HFFc6 (cell line): Measurements from ENCODE around the gene LBX2. TPM values are rescaled to one million over a fixed set of nuclear protein-coding genes. Genes with fewer than 3 reads are reported as not detected.
"Not testable (repeated sequence)": the region's sequence is repeated elsewhere in the genome, so short reads cannot be mapped to it uniquely, and the experiment has no call there.

Experiments
- DNase-seq: peaks from one replicate; pipeline ENCODE4 v3.0.0-alpha.2; 2018
- H3K27ac Mint-ChIP-seq: 2 replicates; pipeline ENCODE4 v1.8.0; 2020; ENCODE audit warnings: mild to moderate bottlenecking, mixed read lengths
- H3K27me3 Mint-ChIP-seq: 2 replicates; pipeline ENCODE4 v1.8.0; 2021; ENCODE audit warnings: mild to moderate bottlenecking, moderate library complexity, mixed read lengths; ENCODE audit not compliant: insufficient read depth
- H3K36me3 Mint-ChIP-seq: 2 replicates; pipeline ENCODE4 v1.8.0; 2021; ENCODE audit warnings: low read depth, mixed read lengths
- H3K4me1 Mint-ChIP-seq: 2 replicates; pipeline ENCODE4 v1.8.0; 2020; ENCODE audit warnings: low read depth, mixed read lengths
- H3K4me3 Mint-ChIP-seq: 2 replicates; pipeline ENCODE4 v1.8.0; 2020; ENCODE audit warnings: mild to moderate bottlenecking, moderate library complexity, mixed read lengths
- H3K9me3 Mint-ChIP-seq: 2 replicates; pipeline ENCODE4 v1.8.0; 2020; ENCODE audit warnings: mild to moderate bottlenecking, mixed read lengths
- total RNA-seq, 6 experiments: library from RNA; stranded (reverse); fragmentation: NEBNext Ultra II Directional; extraction: Animal tissue kit (Norgen Biotek cat#: 25700); gene quantifications; 2 replicates in 1 of 6; 3 replicates in 5 of 6; pipeline ENCODE4 v1.2.3, GENCODE V29; 2021
- TF ChIP-seq, protein P1 (sequence below): fragments of 200-600 bp; sonication (generic); IDR thresholded peaks from 2 replicates; pipeline ENCODE4 v1.5.0; 2021; ENCODE audit warnings: antibody characterized with exemption, mild to moderate bottlenecking

The LBX2 gene
- total RNA-seq, 6 experiments from 2014 or later: 0.21 to 1.8 (median 1.2) TPM

DNA sequence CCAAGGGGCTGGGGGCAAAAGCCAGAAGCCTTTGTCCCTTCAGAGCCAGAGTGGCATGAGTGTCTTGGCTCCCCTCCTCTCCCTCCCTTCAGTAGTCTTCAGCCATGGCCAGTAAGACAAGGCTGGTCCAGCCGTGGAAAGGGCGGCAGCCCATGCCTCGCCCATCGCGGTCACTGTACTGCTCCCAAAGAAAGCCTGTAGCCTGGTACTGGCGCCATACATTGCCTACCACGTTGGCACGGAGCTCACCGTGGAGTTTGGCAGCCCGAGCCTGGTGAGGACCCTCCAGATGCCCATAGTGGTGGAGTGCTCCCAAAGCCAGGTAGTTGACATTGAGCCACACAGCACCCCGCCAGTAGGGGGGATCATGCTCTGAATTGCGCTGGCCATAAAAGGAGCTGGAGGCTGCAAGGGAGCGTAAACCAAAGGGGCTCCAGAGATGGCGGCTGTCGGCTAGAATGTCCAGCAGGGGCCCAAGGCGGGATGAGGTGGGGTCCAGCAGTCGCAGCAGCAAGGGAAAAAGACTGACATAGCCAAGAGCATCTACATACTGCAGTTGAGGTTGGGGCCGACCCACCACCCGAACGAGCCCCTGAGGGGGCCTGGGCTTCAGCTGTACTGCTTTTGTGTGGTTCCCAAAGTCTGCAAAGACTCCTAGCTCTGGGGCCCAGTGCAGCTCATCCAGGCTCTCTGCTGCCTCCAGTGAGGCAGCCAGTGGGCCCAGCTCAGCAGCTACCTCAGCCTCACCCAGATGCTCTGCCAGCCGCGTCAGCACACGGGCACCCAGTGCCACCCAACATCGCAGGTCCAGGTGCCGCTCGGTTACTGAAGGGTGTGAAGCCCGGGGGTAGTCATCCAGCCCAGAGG, 38.0 kb downstream of the LBX2 start:
- H3K36me3 Mint-ChIP-seq: peaks cover 17% of the 10 kb centered on the region

DNA sequence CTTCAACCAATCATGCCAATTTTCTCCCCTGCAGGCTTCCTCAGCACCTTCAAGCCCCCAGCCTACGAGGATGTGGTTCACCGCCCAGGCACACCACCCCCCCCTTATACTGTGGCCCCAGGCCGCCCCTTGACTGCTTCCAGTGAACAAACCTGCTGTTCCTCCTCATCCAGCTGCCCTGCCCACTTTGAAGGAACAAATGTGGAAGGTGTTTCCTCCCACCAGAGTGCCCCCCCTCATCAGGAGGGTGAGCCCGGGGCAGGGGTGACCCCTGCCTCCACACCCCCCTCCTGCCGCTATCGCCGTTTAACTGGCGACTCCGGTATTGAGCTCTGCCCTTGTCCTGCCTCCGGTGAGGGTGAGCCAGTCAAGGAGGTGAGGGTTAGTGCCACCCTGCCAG, 39.2 kb downstream of the LBX2 start:
- Mint-ChIP-seq H3K4me3 (peak overlapping the region; percentile 94), H3K36me3 (peaks cover 17% of the 10 kb centered on the region), H3K27ac (peak overlapping the region; percentile 14; the same call in 1 of the 2 replicates), H3K4me1 (peaks cover 40% of the 10 kb centered on the region)
- H3K27me3 Mint-ChIP-seq, DNase-seq, H3K9me3 Mint-ChIP-seq: not testable (repeated sequence)

More for the DNA sequence above, 38.0 kb downstream of the LBX2 start:
- no peak for DNase-seq
- Mint-ChIP-seq H3K9me3 (no peaks in the 10 kb centered on the region), H3K27me3 (peaks cover 6% of the 10 kb centered on the region), H3K4me3 (no peak overlapping the region), H3K27ac (no peak overlapping the region), H3K4me1 (peaks cover 38% of the 10 kb centered on the region)
- TF ChIP-seq, protein P1, sequence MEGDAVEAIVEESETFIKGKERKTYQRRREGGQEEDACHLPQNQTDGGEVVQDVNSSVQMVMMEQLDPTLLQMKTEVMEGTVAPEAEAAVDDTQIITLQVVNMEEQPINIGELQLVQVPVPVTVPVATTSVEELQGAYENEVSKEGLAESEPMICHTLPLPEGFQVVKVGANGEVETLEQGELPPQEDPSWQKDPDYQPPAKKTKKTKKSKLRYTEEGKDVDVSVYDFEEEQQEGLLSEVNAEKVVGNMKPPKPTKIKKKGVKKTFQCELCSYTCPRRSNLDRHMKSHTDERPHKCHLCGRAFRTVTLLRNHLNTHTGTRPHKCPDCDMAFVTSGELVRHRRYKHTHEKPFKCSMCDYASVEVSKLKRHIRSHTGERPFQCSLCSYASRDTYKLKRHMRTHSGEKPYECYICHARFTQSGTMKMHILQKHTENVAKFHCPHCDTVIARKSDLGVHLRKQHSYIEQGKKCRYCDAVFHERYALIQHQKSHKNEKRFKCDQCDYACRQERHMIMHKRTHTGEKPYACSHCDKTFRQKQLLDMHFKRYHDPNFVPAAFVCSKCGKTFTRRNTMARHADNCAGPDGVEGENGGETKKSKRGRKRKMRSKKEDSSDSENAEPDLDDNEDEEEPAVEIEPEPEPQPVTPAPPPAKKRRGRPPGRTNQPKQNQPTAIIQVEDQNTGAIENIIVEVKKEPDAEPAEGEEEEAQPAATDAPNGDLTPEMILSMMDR: peak; percentile 36; the same call in 1 of the 2 replicates

DNA sequence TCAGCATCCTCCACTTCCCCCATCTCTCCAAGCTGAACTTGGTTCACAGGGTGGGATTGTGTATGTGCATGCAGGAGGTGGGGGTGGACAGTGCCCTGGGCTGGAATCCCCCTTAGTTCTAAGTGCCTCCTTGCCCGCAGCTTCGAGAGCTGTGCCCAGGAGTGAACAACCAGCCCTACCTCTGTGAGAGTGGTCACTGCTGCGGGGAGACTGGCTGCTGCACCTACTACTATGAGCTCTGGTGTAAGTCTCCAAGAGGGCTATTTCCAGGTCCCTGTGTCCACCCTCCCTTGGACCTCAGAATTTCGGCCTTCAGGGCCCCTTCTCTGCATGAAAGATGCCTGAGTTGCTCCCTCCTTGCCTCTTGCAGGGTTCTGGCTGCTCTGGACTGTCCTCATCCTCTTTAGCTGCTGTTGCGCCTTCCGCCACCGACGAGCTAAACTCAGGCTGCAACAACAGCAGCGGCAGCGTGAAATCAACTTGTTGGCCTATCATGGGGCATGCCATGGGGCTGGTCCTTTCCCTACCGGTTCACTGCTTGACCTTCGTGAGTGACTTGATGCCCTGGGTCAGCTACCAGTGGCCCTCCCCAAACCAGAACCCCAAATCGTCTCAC, 39.8 kb downstream of the LBX2 start:
- peak overlapping the region; percentile 94 for H3K4me3 Mint-ChIP-seq
- DNase-seq, H3K9me3 Mint-ChIP-seq, H3K27me3 Mint-ChIP-seq: not testable (repeated sequence)
- H3K36me3 Mint-ChIP-seq: peaks cover 17% of the 10 kb centered on the region
- peak overlapping the region; percentile 88 for H3K27ac Mint-ChIP-seq
- H3K4me1 Mint-ChIP-seq: peaks cover 45% of the 10 kb centered on the region

DNA sequence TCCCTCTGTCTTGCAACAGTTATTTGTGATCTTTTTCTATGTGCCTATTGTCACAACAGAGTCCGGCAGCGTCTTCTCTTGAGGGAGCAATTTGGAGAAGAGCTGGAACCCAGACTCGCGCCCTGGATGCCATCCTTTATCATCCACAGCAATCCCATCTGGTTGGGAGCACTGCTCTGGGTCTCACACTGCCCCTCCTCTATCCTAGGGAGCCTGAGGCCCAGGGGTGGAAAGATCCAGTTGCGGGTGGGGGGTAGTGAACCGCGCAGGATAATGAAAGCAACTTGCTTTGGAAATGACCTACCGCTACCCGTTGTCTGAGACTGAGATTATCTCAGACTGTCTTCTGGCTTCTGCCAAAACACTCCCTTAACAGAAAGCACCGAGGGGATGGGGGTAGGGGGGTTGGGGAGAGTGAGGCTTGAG, 40.5 kb downstream of the LBX2 start:
- peaks cover 4% of the 10 kb centered on the region for H3K27me3 Mint-ChIP-seq
- no peak for DNase-seq
- TF ChIP-seq, protein P1: no peak
- no peaks in the 10 kb centered on the region for H3K9me3 Mint-ChIP-seq
- peaks cover 17% of the 10 kb centered on the region for H3K36me3 Mint-ChIP-seq
- peaks cover 50% of the 10 kb centered on the region for H3K4me1 Mint-ChIP-seq
- peak overlapping the region; percentile 94 for H3K4me3 Mint-ChIP-seq
- H3K27ac Mint-ChIP-seq: peak overlapping the region; percentile 88

DNA sequence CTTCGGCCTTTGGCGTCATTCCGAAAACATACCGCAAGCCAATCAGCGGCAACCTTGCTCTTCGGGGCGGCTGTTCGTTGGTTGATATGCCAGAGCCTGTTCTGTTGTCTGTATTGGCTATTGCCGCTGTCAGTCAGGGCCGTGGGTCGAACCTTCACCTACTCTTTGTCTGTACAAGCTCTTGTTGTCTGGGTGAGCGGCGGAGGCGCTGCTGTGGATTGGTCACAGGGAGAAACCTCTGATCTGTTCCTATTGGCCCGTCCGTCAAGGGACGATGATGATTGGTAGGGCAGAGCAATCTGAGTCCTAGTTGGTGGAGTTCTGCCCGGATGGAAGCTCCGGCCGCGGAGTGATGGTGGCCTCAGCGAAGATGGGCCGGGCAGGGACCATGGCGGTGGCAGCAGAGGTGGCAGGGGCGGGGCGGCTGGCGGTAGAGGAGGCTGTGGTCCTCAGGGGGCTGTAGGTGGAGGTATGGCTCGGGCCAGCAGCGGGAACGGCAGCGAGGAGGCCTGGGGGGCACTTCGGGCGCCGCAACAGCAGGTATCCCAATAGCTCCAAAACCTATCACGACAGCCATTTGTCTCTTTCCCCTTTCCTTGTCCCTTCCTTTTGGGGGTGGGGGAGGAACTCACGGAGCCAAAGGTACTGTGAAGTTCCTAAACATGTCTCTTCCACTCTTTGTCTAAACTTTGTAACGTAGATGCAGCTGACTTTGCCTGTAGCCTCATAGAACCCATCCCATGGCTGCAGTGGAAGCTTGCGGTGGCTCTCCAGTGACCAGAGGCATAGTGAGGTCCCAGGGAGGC, 41.1 kb downstream of the LBX2 start, which contains the start of gene WBP1:
WBP1 (plus strand) TSS at position 307 of the 806 bp plus-strand sequence; CDS start at position 472, 165 bp downstream.
- Mint-ChIP-seq H3K27ac (peak within 1 kb of the TSS; percentile 88), H3K27me3 (peaks cover 4% of the 10 kb centered on the region), H3K4me3 (peak within 1 kb of the TSS; percentile 94), H3K4me1 (peaks cover 48% of the 10 kb centered on the region), H3K36me3 (peaks cover 16% of the 10 kb centered on the region), H3K9me3 (no peaks in the 10 kb centered on the region)
- DNase-seq: peak; percentile 100
- TF ChIP-seq, protein P1: no peak

DNA sequence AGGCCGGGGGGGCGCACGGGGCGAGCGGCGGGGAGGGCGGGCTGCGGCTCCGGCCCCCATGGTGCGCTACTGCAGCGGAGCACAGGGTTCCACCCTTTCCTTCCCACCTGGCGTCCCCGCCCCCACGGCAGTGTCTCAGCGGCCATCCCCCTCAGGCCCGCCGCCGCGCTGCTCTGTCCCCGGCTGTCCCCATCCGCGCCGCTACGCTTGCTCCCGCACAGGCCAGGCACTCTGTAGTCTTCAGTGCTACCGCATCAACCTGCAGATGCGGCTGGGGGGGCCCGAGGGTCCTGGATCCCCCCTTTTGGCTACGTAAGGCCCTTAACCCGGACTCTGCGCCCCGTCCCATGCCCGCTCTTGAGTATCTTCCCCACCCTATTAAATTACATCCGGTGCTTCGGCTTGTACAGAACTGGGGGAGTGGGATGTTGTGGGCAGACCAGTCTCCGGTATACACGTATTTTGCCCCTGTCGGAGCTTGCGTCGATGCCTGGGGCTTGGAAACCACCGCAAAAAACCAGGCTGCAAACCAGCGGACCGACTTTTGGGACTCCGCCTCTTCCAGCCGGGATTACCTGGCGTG, 41.8 kb downstream of the LBX2 start:
- Mint-ChIP-seq H3K4me3 (peak overlapping the region; percentile 94), H3K27me3 (no peaks in the 10 kb centered on the region; the same call in none of the 2 replicates), H3K9me3 (no peaks in the 10 kb centered on the region), H3K4me1 (peaks cover 44% of the 10 kb centered on the region), H3K27ac (peak overlapping the region; percentile 88), H3K36me3 (peaks cover 9% of the 10 kb centered on the region)
- TF ChIP-seq, protein P1: no peak
- peak; percentile 20 for DNase-seq
